SHP77 (cell line): Measurements from ENCODE around the gene ADGRB2.

ENCODE experiments used
- DNase-seq, 2 experiments: peaks; one replicate each; lab custom pipeline; 2025; lab: John Stamatoyannopoulos, UW

ADGRB2 gene

DNA sequence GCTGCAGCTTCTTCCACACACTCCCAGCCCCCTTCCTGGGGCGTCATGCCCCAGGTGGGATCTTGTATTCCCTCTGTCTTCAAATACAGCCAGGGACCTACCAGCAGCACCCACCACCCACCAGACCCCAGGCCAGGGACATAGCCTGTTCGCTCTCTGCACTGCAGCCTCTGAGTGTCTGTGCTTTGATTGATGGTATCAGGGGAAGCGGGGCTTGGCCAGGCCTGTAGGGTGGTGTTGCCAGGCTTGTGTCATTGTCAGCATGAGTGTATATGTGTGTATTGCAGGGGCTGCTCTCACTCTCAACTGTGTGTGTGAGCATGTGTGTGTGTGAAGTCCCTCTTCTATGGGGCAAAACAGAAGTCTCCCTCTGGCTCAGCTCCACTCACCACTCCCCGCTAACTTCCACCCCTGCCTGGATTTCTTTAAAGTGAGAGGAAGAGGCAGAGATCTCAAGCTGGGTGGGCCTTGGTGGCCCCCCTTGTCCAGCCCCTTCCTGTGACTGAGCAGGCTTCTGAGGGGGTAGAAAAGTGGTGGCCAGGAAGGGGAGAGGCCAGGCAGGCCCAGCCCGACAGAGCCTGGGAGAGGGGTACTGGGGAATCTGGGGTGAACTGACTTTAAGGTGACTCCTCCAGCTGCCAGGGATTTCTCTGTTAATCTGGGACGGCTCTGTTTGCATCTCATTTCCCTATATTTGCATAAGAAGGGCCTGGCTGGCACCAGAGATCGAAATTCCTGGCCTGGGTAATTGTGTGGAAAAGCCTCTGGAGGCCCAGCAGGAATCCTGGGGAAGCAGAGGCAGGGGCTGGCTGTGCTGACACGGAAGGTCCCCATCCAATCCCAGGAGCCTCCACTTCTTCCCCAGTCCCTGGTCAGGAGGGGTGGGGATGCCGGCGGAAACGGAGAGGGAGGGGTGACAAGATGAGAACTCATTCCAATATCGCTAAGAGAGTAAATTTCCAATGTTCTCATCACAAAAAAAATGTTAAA lies 18.6 kb upstream of the ADGRB2 start:
- DNase-seq, result no peak

DNA sequence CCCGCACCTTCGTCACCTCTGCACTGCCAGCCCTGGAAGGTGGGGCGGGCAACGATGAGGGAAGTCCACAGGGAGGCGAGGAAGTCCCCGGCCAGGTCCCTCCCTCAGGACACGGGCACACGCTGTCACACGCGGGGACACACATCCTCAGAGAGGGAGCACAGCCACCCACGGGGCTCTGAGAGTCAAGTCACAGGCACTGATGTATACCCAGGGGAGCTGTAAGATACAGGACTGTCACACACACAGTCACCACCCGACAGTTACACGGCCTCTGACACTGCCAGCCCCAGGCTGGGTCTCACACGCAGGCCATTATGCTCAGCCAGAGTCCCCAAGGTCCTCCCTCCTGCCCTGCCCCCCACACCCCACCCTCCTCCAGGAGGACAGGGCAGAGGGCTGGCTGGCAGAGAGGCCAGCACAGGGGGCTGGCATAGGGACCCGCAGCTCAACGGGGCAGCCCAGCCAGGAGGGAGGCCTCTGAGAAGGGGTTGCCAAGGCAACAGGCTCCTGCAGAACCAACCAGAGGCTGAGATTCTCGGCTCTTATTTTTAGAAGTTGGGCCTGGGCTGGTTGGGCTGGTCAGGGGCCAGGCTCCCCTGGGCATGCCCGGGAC lies 17.7 kb upstream of the ADGRB2 start:
- DNase-seq, result no peak

DNA sequence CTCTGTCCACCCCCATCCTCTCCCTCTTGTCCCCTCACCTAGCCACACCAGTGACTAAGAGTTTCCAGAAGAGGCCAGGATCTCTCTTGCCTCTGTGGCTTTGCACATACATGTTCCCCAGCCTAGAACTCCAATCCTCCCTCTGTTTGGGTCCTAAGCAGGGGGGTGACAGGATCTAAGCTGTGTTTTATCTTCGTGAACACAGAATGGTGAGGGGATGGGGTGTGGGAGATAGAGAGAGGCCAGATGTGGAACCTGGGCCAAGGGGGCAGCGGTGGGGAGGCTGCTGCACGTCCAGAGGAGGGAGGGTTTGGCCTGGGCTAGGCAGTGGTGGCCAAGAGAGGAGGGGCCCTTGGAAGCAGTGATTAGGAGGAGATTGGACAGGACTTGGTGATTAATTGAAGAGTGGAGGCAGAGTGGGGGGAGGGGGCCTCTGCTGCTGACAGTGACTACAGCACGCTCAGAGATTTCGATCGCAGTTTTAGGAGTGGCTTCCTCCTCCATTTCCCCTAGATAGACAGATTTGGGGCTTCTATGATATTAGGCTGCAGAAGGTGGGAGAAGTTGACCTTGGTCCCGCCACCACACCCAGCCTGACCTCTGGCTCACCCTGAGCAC lies 17.1 kb upstream of the ADGRB2 start:
- no peak for DNase-seq

DNA sequence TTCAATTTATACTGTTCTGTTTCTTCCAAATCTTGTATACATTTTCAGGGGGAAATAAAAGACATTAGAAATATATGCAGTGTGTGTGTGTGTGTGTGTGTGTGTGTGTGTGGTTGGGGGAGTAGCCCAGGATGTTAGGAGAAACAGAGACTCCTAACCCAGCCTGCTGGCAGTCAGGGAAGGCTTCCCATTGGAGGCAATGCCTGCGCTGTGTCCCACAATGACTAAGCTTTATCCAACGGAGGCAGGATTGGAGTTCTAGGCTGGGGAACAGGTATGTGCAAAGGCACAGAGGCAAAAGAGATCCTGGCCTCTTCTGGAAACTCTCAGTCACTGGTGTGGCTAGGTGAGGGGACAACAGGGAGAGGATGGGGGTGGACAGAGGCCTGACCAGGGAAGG lies 16.5 kb upstream of the ADGRB2 start:
- DNase-seq, result no peak

DNA sequence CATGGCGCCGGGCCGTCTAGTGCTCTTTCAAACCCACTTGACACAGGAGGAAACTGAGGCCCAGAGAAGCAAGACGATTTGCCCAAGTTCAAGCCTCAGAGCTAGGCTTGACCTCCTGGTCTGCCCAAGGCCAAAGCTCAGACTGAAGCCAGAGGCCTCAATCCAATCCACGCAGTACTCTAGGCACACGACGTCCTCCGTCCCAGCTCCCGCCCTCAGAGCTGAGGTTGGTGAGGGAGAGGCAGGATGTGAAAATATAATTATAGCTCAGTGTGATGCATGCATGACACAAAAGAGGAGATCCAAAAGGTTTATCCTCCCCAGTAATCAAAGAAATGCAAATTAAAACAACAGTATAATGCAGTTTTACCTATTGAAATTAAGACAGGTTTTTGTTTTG lies 15.5 kb upstream of the ADGRB2 start:
- no peak for DNase-seq

DNA sequence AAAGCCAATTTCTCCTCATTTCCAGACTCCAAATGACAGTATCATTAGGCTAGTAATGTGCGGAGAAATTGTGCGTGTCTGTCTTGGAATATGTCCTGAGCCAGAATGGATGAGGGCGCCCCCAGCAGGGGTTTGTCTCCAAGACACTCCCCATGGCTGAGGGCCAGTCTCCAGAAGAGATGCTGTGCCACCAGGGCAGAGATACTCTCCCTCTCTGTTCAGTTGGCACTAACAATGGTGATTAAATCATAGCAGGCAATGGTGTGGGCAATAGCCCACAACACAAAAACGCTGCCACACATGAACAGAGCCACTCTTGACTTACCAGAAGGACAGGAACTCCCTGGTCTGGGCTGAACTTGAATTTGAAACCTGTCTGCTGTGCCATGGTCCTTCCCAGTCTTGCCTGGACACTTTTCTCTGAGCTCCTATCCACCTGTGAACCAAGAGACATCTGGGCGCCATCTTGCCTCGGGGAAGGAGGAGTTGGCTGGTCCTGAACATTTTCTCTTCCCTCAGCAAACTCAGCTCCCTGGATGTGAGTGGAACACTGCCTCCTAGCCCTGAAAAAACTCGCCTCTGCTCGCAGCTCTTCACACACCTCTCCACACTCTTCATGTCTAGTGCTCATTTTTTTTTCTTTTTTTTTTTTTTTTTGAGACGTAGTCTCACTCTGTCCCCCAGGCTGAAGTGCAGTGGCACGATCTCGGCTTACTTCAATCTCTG lies 14.8 kb upstream of the ADGRB2 start:
- no peak for DNase-seq

DNA sequence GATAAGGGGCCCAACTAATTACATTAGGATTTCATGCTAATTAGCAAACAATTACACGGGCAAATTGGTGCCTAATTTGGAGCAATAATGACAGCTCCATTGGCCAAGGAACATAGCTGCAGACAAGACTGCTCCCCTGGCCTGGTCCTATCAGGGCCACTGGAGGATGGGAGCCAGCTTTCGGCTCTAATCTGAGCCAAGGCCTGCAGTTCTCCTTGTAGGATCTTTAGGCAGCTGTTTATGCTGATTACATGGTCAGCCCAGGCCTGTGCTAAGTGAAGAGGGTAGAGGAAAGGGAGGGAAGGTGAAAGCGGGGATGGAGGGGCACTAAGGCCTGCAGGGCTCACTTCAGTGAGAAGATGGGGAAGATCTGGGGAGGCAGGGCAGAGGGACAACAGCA lies 12.4 kb upstream of the ADGRB2 start:
- DNase-seq, result no peak

DNA sequence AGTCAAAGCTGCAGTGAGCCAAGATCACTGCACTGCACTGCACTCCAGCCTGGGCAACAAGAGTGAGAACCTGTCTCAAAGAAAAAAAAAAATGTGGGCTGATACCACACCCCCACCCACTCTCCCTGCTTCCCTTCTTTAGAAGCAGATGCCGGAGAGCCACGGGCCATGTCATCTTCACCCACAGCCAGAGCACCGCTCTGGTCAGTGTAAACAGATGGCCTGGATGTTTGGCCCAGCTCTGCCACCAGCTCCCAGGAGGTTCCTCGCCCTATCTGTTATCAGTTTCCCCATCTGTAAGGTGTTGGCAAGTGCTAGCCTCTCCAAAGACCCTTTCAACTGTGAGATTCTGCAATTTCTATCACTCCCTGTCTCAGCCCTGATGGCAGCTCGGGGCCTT lies 11.9 kb upstream of the ADGRB2 start:
- DNase-seq, result no peak

DNA sequence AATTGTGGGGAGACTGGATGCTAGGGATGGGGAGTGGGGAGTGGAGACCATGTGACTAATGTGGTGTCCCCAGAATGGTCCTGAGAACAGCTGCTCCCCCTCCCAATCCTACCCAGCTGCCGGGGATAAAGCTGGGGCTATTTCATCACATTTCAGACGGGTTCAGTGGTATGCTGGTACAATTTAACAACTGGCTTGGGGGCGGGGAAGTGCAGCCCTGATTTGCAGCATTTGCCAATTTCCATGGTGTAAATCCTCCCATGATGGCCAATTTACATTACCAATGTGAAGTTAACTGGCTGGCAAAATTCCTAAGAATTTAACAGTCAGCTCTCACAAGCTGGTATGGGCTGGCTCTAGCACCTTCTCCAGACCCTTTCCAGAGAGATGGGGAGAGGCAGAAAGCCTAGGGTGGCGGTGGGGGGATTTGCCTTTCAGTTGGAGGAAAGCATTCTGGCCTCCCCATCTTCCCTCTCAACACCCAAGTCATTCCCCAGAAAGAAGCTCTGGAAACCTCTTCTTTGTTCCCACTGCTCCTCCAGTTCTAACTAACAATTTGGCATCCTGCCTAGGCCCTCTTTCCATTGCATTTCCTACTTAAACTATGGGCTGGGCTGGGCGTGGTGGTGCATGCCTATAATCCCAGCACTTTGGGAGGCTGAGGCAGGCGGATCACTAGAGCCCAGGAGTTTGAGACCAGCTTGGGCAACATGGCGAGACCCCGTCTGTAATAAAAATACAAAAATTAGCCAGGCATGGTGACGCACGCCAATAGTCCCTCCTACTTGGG lies 11.3 kb upstream of the ADGRB2 start:
- DNase-seq, result no peak

DNA sequence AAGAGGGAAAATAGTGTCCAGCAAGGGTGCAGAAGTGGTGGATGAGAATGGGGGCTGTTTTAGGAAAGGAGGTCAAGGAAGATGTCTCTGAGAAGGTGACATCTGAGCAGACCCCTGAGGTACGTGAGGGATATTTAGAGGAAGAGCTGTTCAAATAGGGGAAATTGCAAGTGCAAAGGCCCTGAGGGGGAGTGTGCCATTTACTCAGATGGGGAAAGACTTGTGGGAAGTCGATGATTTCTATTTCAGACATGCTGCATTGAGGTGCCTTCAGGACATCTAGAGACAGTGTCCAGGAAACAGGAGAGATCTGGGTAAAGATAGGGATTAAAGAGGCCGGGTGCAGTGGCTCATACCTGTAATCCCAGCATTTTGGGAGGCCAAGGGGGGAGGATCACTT lies 10.4 kb upstream of the ADGRB2 start:
- DNase-seq, result no peak

DNA sequence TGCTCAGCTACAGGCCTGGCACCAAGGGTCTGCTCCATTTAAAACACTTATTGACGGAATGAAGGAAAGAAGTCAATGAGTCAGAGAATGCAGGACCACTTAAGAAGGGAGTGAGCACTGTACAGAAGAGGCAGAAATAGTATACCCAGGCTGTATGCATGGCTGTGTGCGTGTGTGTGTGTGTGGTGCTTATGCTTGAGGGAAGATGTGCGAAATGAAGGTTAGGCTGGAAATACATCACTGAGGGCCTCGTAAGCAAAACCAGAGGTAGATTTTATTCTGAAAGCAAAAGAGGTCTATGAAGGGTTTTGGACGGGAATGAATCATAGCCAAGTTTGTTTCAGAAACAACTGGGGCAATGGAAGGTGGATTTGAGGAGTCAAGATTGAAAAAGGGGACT lies 9.7 kb upstream of the ADGRB2 start:
- DNase-seq, result no peak

DNA sequence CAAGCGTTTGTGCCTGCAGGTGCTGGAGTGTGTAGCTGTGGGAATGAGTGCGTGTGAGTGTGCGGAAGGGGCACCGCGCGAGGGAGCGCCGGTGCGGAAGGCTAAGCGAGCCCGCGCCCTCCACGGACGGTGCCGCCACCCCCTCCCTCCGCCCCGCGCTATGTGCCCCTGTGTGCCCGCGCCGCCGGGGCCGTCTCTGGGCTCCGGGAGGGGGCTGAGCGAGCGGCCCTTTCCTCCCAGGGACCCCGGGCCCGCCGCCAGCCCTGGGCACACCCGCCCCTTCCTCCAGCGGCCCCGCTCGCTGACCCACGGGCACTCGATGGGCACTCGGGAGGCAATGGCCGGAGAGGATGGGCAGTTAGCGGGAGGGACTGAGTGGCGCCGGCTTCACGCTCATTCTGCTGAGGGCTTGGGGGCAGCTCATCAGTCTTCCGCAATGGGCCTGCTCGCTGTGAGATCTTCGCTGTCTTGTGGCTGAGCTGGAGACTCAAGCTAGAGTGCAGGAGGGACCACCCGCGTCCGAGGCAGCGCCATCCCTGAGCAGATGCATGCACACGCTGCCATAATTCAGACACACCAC lies 8.6 kb upstream of the ADGRB2 start:
- DNase-seq, result no peak

DNA sequence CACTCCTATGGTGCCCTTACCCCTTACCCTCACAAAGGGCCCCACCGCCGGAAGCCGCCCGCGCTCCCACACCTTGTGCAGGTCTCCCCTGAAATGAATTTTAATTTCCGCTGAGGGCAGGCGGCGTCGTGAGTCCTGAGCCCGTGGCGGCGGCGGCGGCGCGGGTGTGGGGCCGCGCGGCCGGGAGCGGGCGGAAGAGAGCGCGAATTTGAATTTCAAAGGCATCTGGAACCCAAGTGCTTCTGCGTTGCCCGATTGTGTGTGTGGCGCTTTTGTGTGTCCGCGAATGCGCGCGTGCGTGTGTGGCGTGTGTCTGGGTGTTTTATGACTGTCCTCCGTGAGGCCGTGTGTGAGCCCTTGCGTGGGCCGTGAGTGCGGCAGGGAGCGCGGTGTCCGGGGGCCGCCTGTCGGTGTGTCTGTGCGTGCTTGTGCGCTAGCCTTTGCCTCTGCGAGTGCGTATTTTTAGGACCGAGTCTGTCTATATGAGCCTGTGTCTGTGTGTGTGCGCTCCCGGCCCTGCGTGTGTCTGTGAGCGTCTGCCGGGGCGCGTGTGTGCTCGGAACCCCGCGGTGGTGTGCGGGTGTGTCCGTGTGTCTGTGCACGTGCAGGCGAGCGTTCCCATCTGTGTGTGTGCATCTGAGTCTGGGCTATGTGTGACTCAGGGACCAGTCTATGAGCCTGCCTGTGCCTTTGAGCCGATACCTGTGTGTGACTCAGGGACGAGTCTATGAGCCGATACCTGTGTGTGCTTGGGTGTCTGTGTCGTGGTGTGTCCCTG lies 7.9 kb upstream of the ADGRB2 start:
- no peak for DNase-seq

DNA sequence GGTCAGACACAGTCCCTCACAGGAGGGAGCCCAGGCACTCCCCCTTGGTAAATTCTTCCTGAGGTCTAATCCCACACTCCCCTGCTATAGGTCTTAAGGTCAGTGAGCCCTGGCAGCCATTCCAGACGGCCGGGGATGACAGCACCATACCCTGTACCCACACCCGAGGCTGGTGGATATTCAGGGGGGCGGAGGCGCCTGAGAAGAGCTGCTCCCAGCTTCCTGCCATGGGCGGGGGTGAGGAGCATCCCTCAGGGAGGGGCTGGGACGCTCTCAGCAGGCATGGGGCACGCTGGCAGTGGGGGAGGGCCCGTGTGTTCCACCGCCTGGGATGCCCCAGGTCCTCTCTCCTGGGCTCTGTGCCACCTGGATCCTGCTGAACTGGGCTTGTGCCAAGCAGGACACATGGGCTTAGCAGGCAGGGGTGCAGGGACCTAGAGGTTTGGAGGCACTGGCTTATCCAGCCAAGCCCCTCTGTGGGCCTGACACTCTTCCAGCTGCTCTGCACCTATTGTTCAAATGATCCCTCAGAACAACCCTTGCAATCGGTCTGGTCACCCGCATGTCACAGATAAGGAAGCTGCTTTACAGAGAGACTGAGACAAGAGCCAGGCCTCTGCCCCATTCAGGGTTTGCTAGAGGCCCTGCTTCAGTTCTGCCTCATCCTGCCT lies 5.7 kb upstream of the ADGRB2 start:
- DNase-seq, result peak in 1 of 2 experiments; percentile 41

DNA sequence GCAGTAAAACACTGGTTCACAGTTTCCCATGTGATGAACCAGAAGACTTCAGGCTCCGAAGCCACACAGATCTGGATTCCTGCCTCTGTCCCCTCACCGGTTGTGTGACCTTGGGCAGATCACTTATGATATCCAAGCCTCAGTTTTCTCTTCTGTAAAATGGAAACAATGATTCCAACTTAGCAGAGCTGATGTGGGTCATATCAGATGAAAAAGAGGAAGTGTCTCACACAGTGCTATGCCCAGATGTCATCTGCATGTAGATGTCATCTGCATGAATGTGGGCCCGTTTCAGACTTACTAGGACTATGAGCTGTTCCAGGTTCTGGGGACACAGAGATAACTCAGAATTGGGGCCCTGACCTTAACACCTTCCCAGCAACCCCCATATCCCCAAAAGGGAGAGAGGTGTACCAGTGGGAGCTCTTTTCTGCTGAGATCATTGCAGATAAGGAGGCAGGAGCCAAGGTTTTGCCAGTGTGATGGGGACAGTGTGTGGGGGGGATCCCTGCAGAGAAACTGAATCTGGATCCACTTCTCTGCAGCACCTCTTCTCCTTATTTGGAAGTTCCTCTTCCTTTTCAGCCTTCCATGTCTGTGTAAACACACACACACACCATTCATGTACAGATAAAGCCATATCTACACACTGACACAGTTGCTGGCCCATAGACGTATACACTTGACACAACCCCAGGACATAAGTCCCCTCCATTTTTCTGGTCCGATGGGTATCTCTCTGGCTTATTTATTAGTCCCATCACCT lies 5.0 kb upstream of the ADGRB2 start:
- DNase-seq, result no peak

DNA sequence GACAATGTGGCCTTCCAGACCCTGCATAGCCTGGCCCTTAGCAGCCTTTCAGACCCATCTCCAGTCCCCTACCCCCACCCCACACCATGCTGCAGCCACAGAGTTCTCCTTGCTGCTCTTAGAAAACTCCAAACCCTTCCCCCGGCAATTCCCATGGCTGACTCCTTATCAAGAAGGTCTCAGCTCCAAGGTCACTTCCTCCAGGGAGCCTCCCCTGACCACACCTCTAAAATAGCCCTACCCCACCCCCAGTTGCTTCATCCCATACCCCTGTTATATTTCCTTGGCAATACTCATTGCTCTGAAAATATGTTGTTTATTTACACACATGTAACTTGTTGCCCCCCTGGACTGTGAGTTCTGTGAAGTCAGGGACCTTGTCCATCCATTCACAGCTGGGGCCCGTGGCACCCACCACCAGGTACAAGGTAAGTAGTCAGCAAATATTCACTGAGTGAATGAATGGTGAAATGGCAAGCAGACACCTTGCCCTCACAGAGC lies 4.3 kb upstream of the ADGRB2 start:
- no peak for DNase-seq

DNA sequence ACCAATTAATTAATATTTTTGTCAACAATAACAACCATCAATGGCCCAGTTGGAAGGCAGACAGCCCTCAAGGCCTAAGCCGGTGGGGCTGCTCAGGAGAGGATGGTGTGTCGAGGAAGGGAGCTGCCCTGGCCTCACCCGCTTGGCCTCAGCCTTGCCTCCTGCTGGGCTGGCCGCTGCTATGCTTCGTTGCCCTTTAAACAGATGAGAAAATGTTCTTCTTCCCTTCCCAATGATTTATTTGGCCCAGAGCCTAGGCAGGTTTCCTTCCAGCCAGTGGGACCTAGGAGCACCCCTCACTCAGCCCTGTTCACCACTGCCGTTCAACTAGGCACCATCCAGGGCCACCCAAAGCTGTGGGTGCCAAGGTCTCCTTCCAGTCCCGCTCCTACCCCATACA lies 3.1 kb upstream of the ADGRB2 start:
- no peak for DNase-seq

DNA sequence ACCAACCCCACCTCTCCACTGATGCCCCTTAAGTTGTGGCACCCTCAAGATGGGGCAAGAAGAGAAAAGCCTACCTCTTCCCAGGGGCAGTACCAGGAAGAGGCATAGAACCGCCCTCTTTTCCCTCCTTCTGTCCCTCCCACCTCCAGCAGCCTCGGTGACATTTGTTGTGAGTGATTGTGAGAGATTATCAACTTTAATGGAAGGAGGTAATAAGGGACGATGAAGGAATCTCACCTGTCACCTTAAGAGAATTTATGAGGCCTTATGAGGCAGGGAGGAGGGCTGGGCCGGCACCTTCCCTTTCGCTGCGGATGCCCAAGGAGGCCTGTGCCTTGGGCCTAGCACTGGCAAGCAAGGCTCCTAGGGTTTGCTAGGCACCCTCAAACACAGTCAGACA lies 1.4 kb upstream of the ADGRB2 start:
- no peak for DNase-seq

DNA sequence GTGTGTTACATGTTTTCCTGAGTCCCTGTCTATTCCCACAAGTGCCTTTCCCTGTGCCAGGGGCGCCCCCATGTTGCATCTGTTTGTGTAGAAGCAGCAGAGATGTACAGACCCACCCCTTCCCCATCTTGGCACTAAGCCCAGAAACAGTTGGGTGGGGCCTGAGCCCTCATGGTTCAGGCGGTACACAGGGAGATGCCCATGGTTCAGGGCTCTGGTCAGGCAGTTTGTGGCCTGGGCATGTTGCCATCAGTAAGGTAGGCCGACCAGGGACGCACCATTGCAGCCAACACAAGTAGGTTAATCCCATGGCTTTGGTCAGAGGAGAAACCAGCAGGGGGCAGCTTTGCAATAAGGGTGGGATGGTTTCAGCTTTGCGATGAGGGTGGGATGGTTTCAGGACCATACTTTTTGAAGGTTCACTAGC lies 914 bp upstream of the ADGRB2 start:
- DNase-seq, result peak; percentile 59 to 76
